IPS-15b (cell line): Measurements from ENCODE around the gene GRK7.

Source experiments
- H3K27me3 ChIP-seq: one replicate; pipeline ENCODE4 v1.6.1; 2013; ENCODE audit warnings: low read length; ENCODE audit not compliant: control insufficient read depth, insufficient read depth
- H3K36me3 ChIP-seq: one replicate; pipeline ENCODE4 v1.6.1; 2013; ENCODE audit warnings: low read length; ENCODE audit not compliant: control insufficient read depth, insufficient read depth
- H3K4me1 ChIP-seq: one replicate; pipeline ENCODE4 v1.6.1; 2013; ENCODE audit warnings: mild to moderate bottlenecking, low read length; ENCODE audit not compliant: control insufficient read depth, insufficient read depth
- H3K4me3 ChIP-seq: one replicate; pipeline ENCODE4 v1.5.1; 2013; ENCODE audit warnings: low read depth, low read length
- H3K9ac ChIP-seq: one replicate; pipeline ENCODE4 v1.6.1; 2013; ENCODE audit warnings: low read depth, mild to moderate bottlenecking, low read length
- H3K9me3 ChIP-seq: one replicate; pipeline ENCODE4 v1.6.1; 2013; ENCODE audit warnings: mild to moderate bottlenecking, low read length; ENCODE audit not compliant: control insufficient read depth, insufficient read depth

The GRK7 gene

DNA sequence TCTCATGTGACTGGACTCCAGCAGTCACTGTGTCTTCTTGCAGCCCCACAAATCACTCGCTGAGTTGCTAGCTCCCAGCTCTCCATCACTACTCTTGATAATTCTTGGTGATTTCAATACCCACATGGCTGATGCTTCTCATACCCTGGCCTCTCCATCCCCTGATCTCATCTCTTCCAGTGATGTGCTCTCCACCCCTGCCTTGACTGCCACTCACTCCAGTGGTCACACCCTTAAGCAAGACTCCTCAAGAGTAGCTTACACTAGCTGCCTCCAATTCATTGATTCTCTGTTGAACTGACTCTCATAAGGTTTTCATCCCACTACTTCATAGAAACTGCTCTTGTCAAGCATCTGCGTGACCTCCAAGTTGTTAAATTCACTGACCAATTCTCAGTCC, 837 bp downstream of the GRK7 start:
- Histone ChIP-seq H3K36me3 (no peaks in the 10 kb centered on the region), H3K4me1 (peaks cover 3% of the 10 kb centered on the region), H3K9ac (no peak overlapping the region), H3K4me3 (no peak overlapping the region), H3K27me3 (peaks cover 12% of the 10 kb centered on the region), H3K9me3 (no peaks in the 10 kb centered on the region)

- no peak overlapping the region for H3K9ac ChIP-seq
- peaks cover 3% of the 10 kb centered on the region for H3K4me1 ChIP-seq
- no peaks in the 10 kb centered on the region for H3K9me3 ChIP-seq
- H3K27me3 ChIP-seq: peaks cover 12% of the 10 kb centered on the region
- no peak overlapping the region for H3K4me3 ChIP-seq
- H3K36me3 ChIP-seq: no peaks in the 10 kb centered on the region
Observed at GRCh38 chr3:141764465-141764864, 1.3 kb downstream of the GRK7 start.

- Histone ChIP-seq H3K27me3 (peaks cover 12% of the 10 kb centered on the region), H3K4me3 (no peak overlapping the region), H3K36me3 (no peaks in the 10 kb centered on the region), H3K4me1 (peaks cover 3% of the 10 kb centered on the region), H3K9ac (no peak overlapping the region), H3K9me3 (no peaks in the 10 kb centered on the region)
Observed at GRCh38 chr3:141764986-141765385, 1.8 kb downstream of the GRK7 start.

- Histone ChIP-seq H3K9ac (no peak overlapping the region), H3K9me3 (no peaks in the 10 kb centered on the region), H3K4me1 (peaks cover 3% of the 10 kb centered on the region), H3K4me3 (no peak overlapping the region), H3K27me3 (peaks cover 12% of the 10 kb centered on the region), H3K36me3 (no peaks in the 10 kb centered on the region)
Observed at GRCh38 chr3:141767066-141767465, 3.9 kb downstream of the GRK7 start.

- H3K9ac ChIP-seq: no peak overlapping the region
- H3K9me3 ChIP-seq: no peaks in the 10 kb centered on the region
- no peaks in the 10 kb centered on the region for H3K4me1 ChIP-seq
- peaks cover 1% of the 10 kb centered on the region for H3K27me3 ChIP-seq
- H3K36me3 ChIP-seq: no peaks in the 10 kb centered on the region
- H3K4me3 ChIP-seq: no peak overlapping the region
Observed at GRCh38 chr3:141769221-141769894, 6.2 kb downstream of the GRK7 start.

DNA sequence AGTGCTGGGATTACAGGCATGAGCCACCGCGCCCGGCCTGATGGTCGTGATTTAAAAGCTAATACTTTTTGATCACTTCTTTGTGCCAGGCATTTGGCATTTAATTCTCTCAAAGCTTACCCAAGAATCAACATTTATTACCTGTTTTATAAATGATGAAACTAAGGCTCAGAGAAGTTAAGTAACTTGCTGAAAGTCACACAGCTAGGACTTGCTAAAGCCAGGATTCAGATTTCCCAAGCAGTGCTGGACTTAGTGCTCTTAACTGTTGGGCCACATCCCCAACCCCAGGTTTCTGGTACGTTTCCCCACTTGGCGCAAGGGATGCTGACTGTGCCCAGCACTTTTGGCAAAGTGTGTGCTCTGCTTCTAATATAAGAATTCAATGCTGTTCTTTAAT, 10.5 kb downstream of the GRK7 start:
- Histone ChIP-seq H3K4me3 (no peak overlapping the region), H3K27me3 (no peaks in the 10 kb centered on the region), H3K9ac (no peak overlapping the region), H3K4me1 (no peaks in the 10 kb centered on the region), H3K36me3 (no peaks in the 10 kb centered on the region), H3K9me3 (no peaks in the 10 kb centered on the region)

DNA sequence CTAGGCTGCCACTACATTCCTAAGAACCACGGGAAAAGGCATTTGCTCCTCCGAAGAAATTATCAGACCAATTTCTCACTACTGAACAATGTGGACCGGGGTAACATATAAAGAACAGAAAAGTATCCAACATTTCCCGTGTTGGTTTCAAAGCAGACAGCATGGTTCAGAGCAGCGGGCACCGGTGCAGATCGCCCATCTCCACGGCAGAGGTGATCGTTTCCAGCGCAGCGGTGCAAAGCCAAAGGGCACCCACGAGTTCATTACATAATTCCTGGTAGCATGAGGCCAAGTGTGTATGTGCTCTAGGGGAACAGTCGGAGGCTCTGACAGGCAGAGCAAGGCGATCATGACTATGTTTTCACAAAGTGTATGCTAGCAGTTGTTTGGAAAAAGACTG, 13.2 kb downstream of the GRK7 start:
- H3K36me3 ChIP-seq: no peaks in the 10 kb centered on the region
- no peak overlapping the region for H3K9ac ChIP-seq
- H3K4me1 ChIP-seq: no peaks in the 10 kb centered on the region
- no peaks in the 10 kb centered on the region for H3K9me3 ChIP-seq
- no peaks in the 10 kb centered on the region for H3K27me3 ChIP-seq
- H3K4me3 ChIP-seq: no peak overlapping the region

DNA sequence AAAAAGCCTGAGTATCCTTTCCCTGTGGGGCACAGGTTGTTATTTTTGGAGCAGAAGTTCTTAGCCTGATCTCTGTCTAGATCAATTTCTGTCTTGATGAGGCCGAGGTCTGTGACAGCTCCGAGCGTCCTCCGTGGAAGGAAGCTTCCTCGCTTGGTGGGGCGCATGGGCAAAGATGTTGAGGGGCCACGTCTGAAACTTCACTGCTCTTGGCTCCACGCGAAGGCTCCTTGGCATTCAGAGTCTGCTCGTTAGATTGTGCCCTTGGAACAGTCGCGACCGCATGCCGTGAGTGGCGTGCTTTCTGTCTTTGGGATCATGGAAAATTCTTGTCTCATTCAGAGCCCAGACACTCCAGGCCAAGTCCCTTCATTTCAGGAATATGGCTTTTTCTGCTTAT, 13.7 kb downstream of the GRK7 start:
- Histone ChIP-seq H3K4me1 (no peaks in the 10 kb centered on the region), H3K4me3 (no peak overlapping the region), H3K9me3 (no peaks in the 10 kb centered on the region), H3K27me3 (no peaks in the 10 kb centered on the region), H3K36me3 (no peaks in the 10 kb centered on the region), H3K9ac (no peak overlapping the region)

DNA sequence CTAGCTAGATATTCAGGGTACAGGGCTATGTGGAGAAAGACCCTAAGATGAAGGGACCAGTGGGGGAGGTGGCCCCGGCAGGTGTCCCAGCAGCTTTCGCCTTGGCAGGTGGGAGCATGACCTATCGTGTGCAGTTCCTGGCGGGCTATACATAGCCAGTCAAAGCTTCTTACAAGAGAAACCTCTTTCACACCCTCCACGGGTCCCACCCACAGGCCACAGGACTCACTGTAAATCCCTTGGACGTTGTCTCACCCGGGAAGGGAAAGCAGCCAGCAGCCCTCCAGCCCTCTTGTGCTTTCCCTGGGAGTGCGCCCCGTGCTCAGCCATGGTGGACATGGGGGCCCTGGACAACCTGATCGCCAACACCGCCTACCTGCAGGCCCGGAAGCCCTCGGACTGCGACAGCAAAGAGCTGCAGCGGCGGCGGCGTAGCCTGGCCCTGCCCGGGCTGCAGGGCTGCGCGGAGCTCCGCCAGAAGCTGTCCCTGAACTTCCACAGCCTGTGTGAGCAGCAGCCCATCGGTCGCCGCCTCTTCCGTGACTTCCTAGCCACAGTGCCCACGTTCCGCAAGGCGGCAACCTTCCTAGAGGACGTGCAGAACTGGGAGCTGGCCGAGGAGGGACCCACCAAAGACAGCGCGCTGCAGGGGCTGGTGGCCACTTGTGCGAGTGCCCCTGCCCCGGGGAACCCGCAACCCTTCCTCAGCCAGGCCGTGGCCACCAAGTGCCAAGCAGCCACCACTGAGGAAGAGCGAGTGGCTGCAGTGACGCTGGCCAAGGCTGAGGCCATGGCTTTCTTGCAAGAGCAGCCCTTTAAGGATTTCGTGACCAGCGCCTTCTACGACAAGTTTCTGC, 15.0 kb downstream of the GRK7 start:
- Histone ChIP-seq H3K36me3 (no peaks in the 10 kb centered on the region), H3K9ac (no peak overlapping the region), H3K4me1 (peaks cover 2% of the 10 kb centered on the region), H3K9me3 (no peaks in the 10 kb centered on the region), H3K4me3 (no peak overlapping the region), H3K27me3 (no peaks in the 10 kb centered on the region)

DNA sequence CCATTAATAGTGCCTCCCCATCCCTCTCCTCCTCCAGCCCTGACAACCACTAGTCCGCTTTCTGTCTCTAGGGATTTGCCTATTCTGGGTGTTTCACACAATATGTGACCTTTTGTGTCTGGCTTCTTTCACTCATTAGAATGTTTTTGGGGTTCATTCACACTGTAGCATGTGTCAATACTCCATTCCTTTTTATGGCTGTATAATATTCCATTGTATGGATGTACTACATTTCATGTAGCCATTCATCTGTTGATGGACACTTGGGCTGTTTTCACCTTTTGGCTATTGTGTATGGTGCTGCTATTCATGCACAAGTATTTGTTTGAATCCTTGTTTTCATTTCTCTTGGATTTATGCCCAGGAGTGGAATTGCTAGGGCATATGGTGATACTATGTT, 16.5 kb downstream of the GRK7 start:
- Histone ChIP-seq H3K9me3 (no peaks in the 10 kb centered on the region), H3K27me3 (no peaks in the 10 kb centered on the region), H3K36me3 (no peaks in the 10 kb centered on the region), H3K9ac (no peak overlapping the region), H3K4me3 (no peak overlapping the region), H3K4me1 (peaks cover 2% of the 10 kb centered on the region)

- Histone ChIP-seq H3K27me3 (no peaks in the 10 kb centered on the region), H3K4me1 (peaks cover 2% of the 10 kb centered on the region), H3K36me3 (no peaks in the 10 kb centered on the region), H3K9ac (no peak overlapping the region), H3K9me3 (no peaks in the 10 kb centered on the region), H3K4me3 (no peak overlapping the region)
Observed at GRCh38 chr3:141782386-141782932, 19.3 kb downstream of the GRK7 start.

GRCh38 chr3:141783632-141784031, 20.4 kb downstream of the GRK7 start:
- Histone ChIP-seq H3K4me1 (peaks cover 2% of the 10 kb centered on the region), H3K9me3 (no peaks in the 10 kb centered on the region), H3K4me3 (no peak overlapping the region), H3K27me3 (no peaks in the 10 kb centered on the region), H3K36me3 (no peaks in the 10 kb centered on the region), H3K9ac (no peak overlapping the region)
